ENCODE results near the gene IFT57.

DNA sequence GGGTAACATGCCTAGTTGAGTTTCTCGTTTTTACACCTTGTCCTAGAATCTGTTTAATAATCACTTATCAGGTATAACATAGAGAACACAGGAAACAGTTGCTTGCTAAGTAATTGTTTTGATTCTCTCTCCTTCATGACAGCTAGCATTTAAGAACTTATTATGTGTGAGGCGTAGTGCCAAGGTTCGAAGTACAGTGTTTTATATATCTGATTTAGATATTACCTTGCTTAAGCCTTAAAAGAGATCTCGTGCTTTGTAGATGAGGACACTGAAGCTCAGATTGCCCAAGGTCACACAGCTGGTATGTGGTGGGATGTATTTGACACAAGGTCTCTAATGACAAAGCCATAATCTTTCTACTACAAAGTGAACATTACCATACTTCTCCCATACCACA, 29.0 kb upstream of the IFT57 start:
- TF ChIP-seq CTCF (IDR thresholded peaks at IDR 0.05) (no peak), ZFX (IDR thresholded peaks at IDR 0.05; ENCODE audit: borderline replicate concordance) (no peak)

All from 22Rv1 (cell line).